Endodermal cell (in vitro differentiated cells): ENCODE results near the gene FAM24A. TPM values are rescaled to one million over a fixed set of nuclear protein-coding genes. Genes with fewer than 3 reads are reported as not detected.

Source experiments
- DNase-seq: peaks from one replicate; pipeline ENCODE4 v3.0.0-alpha.2; 2017
- H3K27ac ChIP-seq: 2 replicates; pipeline ENCODE4 v1.5.1; 2013; ENCODE audit warnings: mild to moderate bottlenecking, low read depth, low read length, moderate library complexity
- H3K27me3 ChIP-seq: 2 replicates; pipeline ENCODE4 v1.6.1; 2013; ENCODE audit warnings: mild to moderate bottlenecking, low read length, moderate library complexity; ENCODE audit not compliant: insufficient read depth, control insufficient read depth, poor library complexity, severe bottlenecking
- H3K36me3 ChIP-seq: 2 replicates; pipeline ENCODE4 v1.7.0; 2013; ENCODE audit warnings: mild to moderate bottlenecking, low read length, moderate library complexity; ENCODE audit not compliant: control insufficient read depth, insufficient read depth
- H3K4me1 ChIP-seq: one replicate; pipeline ENCODE4 v1.7.0; 2013; ENCODE audit warnings: low read length; ENCODE audit not compliant: control insufficient read depth, insufficient read depth
- H3K4me3 ChIP-seq: 2 replicates; pipeline ENCODE4 v1.5.1; 2013; ENCODE audit warnings: mild to moderate bottlenecking, low read length, moderate library complexity
- H3K9ac ChIP-seq: 2 replicates; pipeline ENCODE4 v1.6.1; 2013; ENCODE audit warnings: mild to moderate bottlenecking, low read length, moderate library complexity; ENCODE audit not compliant: poor library complexity, severe bottlenecking; ENCODE audit errors: extremely low read depth
- H3K9me3 ChIP-seq: 2 replicates; pipeline ENCODE4 v1.6.1; 2013; ENCODE audit warnings: mild to moderate bottlenecking, low read length, moderate library complexity; ENCODE audit not compliant: control insufficient read depth
- H3K27ac Mint-ChIP-seq: 2 replicates; pipeline ENCODE4 v1.8.0; 2020; ENCODE audit warnings: mixed read lengths
- H3K27me3 Mint-ChIP-seq: 2 replicates; pipeline ENCODE4 v1.8.0; 2021; ENCODE audit warnings: mild to moderate bottlenecking, mixed read lengths; ENCODE audit not compliant: insufficient read depth
- H3K36me3 Mint-ChIP-seq: 2 replicates; pipeline ENCODE4 v1.8.0; 2020; ENCODE audit warnings: low read depth, mixed read lengths
- H3K4me1 Mint-ChIP-seq: 2 replicates; pipeline ENCODE4 v1.8.0; 2020; ENCODE audit warnings: mixed read lengths
- H3K4me3 Mint-ChIP-seq: 2 replicates; pipeline ENCODE4 v1.8.0; 2020; ENCODE audit warnings: mild to moderate bottlenecking, moderate library complexity, mixed read lengths
- H3K9me3 Mint-ChIP-seq: 2 replicates; pipeline ENCODE4 v1.8.0; 2020; ENCODE audit warnings: mild to moderate bottlenecking, mixed read lengths
- CTCF ChIP-seq: fragments of 200-600 bp; sonication (generic); conservative IDR thresholded peaks from 2 replicates; pipeline ENCODE4 v1.5.0; 2021; ENCODE audit warnings: antibody characterized with exemption, mild to moderate bottlenecking
- WGBS, 2 experiments: methylation state at CpG; one replicate each; pipeline versions ENCODE4 v1.1.5 to v1.1.7; 2013; ENCODE audit warnings: missing lambda C conversion rate in 2 of 2, mixed read lengths in 1 of 2; ENCODE audit not compliant: insufficient coverage in 1 of 2, insufficient read length in 1 of 2; 5-methylcytosine and 5-hydroxymethylcytosine counted together
- total RNA-seq, 2 donors: library from RNA; stranded (reverse); fragmentation: NEBNext Ultra II Directional in 1 of 2; extraction: Animal tissue kit (Norgen Biotek cat#: 25700) in 1 of 2; gene quantifications; 2 replicates in 1 of 2; 3 replicates in 1 of 2; pipeline ENCODE4 v1.2.1, GENCODE V29; 2021

The FAM24A gene
- total RNA-seq, 2 donors from 2014 or later: not detected

GRCh38 chr10:122955892-122956291 lies 45.5 kb downstream of the FAM24A start:
- no peak overlapping the region for H3K4me3 Mint-ChIP-seq
- Histone ChIP-seq H3K9ac (no peak overlapping the region), H3K9me3 (peaks cover 8% of the 10 kb centered on the region), H3K27me3 (peaks cover 25% of the 10 kb centered on the region), H3K36me3 (no peaks in the 10 kb centered on the region), H3K4me1 (no peaks in the 10 kb centered on the region), H3K27ac (no peak overlapping the region), H3K4me3 (no peak overlapping the region)
- no peak for DNase-seq
- peaks cover 13% of the 10 kb centered on the region for H3K9me3 Mint-ChIP-seq
- TF ChIP-seq CTCF: no peak
- peaks cover 42% of the 10 kb centered on the region for H3K27me3 Mint-ChIP-seq
- 100% methylated on average over 1 of the region's 1 CpG; no CpG with 5 or more reads in 1 of the 2 experiments for WGBS, 2 experiments
- H3K36me3 Mint-ChIP-seq: peaks cover 4% of the 10 kb centered on the region
- peaks cover 6% of the 10 kb centered on the region for H3K4me1 Mint-ChIP-seq
- H3K27ac Mint-ChIP-seq: no peak overlapping the region

- H3K36me3 Mint-ChIP-seq: peaks cover 4% of the 10 kb centered on the region
- 92 to 100% methylated on average over 3 to 5 of the region's 5 CpGs for WGBS, 2 experiments
- no peak overlapping the region for H3K9ac ChIP-seq
Observed at GRCh38 chr10:122957474-122957873, 47.1 kb downstream of the FAM24A start.

GRCh38 chr10:122962405-122962804 lies 52.0 kb downstream of the FAM24A start:
- Mint-ChIP-seq H3K4me1 (no peaks in the 10 kb centered on the region), H3K27me3 (peaks cover 24% of the 10 kb centered on the region), H3K27ac (no peak overlapping the region), H3K9me3 (peaks cover 33% of the 10 kb centered on the region), H3K36me3 (no peaks in the 10 kb centered on the region), H3K4me3 (no peak overlapping the region)
- DNase-seq: no peak
- Histone ChIP-seq H3K4me1 (no peaks in the 10 kb centered on the region), H3K36me3 (no peaks in the 10 kb centered on the region), H3K9ac (no peak overlapping the region), H3K27ac (no peak overlapping the region), H3K9me3 (peaks cover 24% of the 10 kb centered on the region), H3K4me3 (no peak overlapping the region), H3K27me3 (no peaks in the 10 kb centered on the region)
- no peak for TF ChIP-seq CTCF
- 66 to 71% methylated on average over 3 of the region's 3 CpGs for WGBS, 2 experiments

More at GRCh38 chr10:122957474-122957873, 47.1 kb downstream of the FAM24A start:
- Histone ChIP-seq H3K9me3 (peaks cover 10% of the 10 kb centered on the region), H3K27ac (no peak overlapping the region), H3K27me3 (peaks cover 25% of the 10 kb centered on the region), H3K36me3 (no peaks in the 10 kb centered on the region), H3K4me1 (no peaks in the 10 kb centered on the region), H3K4me3 (no peak overlapping the region)
- H3K9me3 Mint-ChIP-seq: peaks cover 13% of the 10 kb centered on the region
- no peak overlapping the region for H3K4me3 Mint-ChIP-seq
- H3K4me1 Mint-ChIP-seq: peaks cover 6% of the 10 kb centered on the region
- TF ChIP-seq CTCF: no peak
- no peak for DNase-seq
- peaks cover 42% of the 10 kb centered on the region for H3K27me3 Mint-ChIP-seq
- H3K27ac Mint-ChIP-seq: no peak overlapping the region

Other genes starting within 250 kb of the FAM24A start
- gene C10orf120, start 210.8 kb upstream of the FAM24A start, total RNA-seq: not detected
- under 1 TPM in 1 of 2 donors, not detected in 1; 0.53 TPM for gene CUZD1, start 64.8 kb upstream of the FAM24A start, total RNA-seq
- gene FAM24B, start 31.0 kb upstream of the FAM24A start, total RNA-seq: 1 to 10 TPM in 1 of 2 donors, not detected in 1; 2.9 TPM
- gene C10orf88, start 43.6 kb downstream of the FAM24A start, total RNA-seq: 10 to 100 TPM; 14.7 to 18.1 TPM
- gene PSTK, start 69.8 kb downstream of the FAM24A start, total RNA-seq: 1 to 10 TPM; 7.0 to 7.1 TPM
- gene IKZF5, start 98.2 kb downstream of the FAM24A start, total RNA-seq: 10 to 100 TPM; 10.3 to 14.4 TPM
- 10 to 100 TPM; 40.4 to 58.7 TPM for gene ACADSB, start 98.4 kb downstream of the FAM24A start, total RNA-seq
- gene HMX3, start 225.4 kb downstream of the FAM24A start, total RNA-seq: not detected
- not detected for gene HMX2, start 237.5 kb downstream of the FAM24A start, total RNA-seq
- 100 to 1,000 TPM; 113 to 130 TPM for gene BUB3, start 243.8 kb downstream of the FAM24A start, total RNA-seq